Choroid plexus epithelial cell (primary cell): ENCODE measurements around the gene KCTD16.
A peak's percentile ranks its signal among the peaks of the same experiment; 100 is the strongest.

Experiments
- DNase-seq: peaks from one replicate; pipeline ENCODE4 v3.0.0-alpha.2; 2010; ENCODE audit warnings: low read depth
- H3K4me3 ChIP-seq: 2 replicates; pipeline ENCODE4 v1.5.1; 2011; ENCODE audit warnings: low read depth, mild to moderate bottlenecking, control low read depth, low read length, moderate library complexity
- CTCF ChIP-seq: conservative IDR thresholded peaks from 2 replicates; pipeline ENCODE4 v1.5.1; 2011; ENCODE audit warnings: low read depth, mild to moderate bottlenecking, control low read depth, inconsistent platforms, low read length, moderate library complexity

The KCTD16 gene

GRCh38 chr5:144202072-144202471 lies 31.4 kb downstream of the KCTD16 start:
- no peak for TF ChIP-seq CTCF
- no peak overlapping the region for H3K4me3 ChIP-seq
- peak; percentile 70 for DNase-seq

- H3K4me3 ChIP-seq, result no peak overlapping the region
- no peak for DNase-seq
- no peak for TF ChIP-seq CTCF
Measured at GRCh38 chr5:144202726-144203125, 32.1 kb downstream of the KCTD16 start.

GRCh38 chr5:144203750-144204596 lies 33.3 kb downstream of the KCTD16 start:
- peak; percentile 86 for TF ChIP-seq CTCF
- DNase-seq, result peak; percentile 91
- H3K4me3 ChIP-seq, result no peak overlapping the region

- TF ChIP-seq CTCF, result no peak
- H3K4me3 ChIP-seq, result peak overlapping the region; percentile 54
- DNase-seq, result peak; percentile 48
Measured at GRCh38 chr5:144205141-144205551, 34.5 kb downstream of the KCTD16 start.

GRCh38 chr5:144206141-144206540 lies 35.5 kb downstream of the KCTD16 start:
- no peak overlapping the region for H3K4me3 ChIP-seq
- DNase-seq, result no peak
- no peak for TF ChIP-seq CTCF

- H3K4me3 ChIP-seq, result no peak overlapping the region
- no peak for TF ChIP-seq CTCF
- no peak for DNase-seq
Measured at GRCh38 chr5:144207875-144208444, 37.3 kb downstream of the KCTD16 start.

- H3K4me3 ChIP-seq, result no peak overlapping the region
- no peak for DNase-seq
- TF ChIP-seq CTCF, result no peak
Measured at GRCh38 chr5:144209361-144209760, 38.7 kb downstream of the KCTD16 start.
